Smooth muscle cell (in vitro differentiated cells): Measurements from ENCODE around the gene MUC4. TPM values are rescaled to one million over a fixed set of nuclear protein-coding genes. Genes with fewer than 3 reads are reported as not detected.

Source experiments
- DNase-seq: peaks from one replicate; lab custom pipeline; 2025; ENCODE audit not compliant: unreplicated experiment; lab: John Stamatoyannopoulos, UW
- H2AFZ ChIP-seq: fragments of 200-600 bp; sonication (generic); 2 replicates; pipeline ENCODE4 v1.6.0; 2016; ENCODE audit warnings: antibody characterized with exemption, low read depth, mild to moderate bottlenecking
- H3F3A ChIP-seq: fragments of 200-600 bp; sonication (generic); 2 replicates; pipeline ENCODE4 v1.6.0; 2017; ENCODE audit warnings: antibody characterized with exemption, low read depth
- H3K27ac ChIP-seq: fragments of 200-600 bp; sonication (generic); 2 replicates; pipeline ENCODE4 v1.5.1; 2016; ENCODE audit warnings: low read depth, mild to moderate bottlenecking
- H3K27me3 ChIP-seq: fragments of 200-600 bp; sonication (generic); 2 replicates; pipeline ENCODE4 v1.6.1; 2016; ENCODE audit warnings: low read depth, mild to moderate bottlenecking
- H3K36me3 ChIP-seq: fragments of 200-600 bp; sonication (generic); 2 replicates; pipeline ENCODE4 v1.5.1; 2016; ENCODE audit warnings: low read depth
- H3K4me1 ChIP-seq: fragments of 200-600 bp; sonication (generic); 2 replicates; pipeline ENCODE4 v1.5.1; 2016; ENCODE audit warnings: low read depth
- H3K4me2 ChIP-seq: fragments of 200-600 bp; sonication (generic); 2 replicates; pipeline ENCODE4 v1.6.0; 2016; ENCODE audit warnings: mild to moderate bottlenecking
- H3K4me3 ChIP-seq: fragments of 200-600 bp; sonication (generic); 2 replicates; pipeline ENCODE4 v1.5.1; 2016; ENCODE audit warnings: mild to moderate bottlenecking
- H3K79me2 ChIP-seq: fragments of 200-600 bp; sonication (generic); 2 replicates; pipeline ENCODE4 v1.6.0; 2016; ENCODE audit warnings: low read depth, mild to moderate bottlenecking
- H3K9ac ChIP-seq: fragments of 200-600 bp; sonication (generic); 2 replicates; pipeline ENCODE4 v1.6.0; 2016; ENCODE audit warnings: low read depth
- H3K9me3 ChIP-seq: fragments of 200-600 bp; sonication (generic); replicated peaks from 2 replicates; pipeline ENCODE4 v1.5.1; 2016; ENCODE audit warnings: low read depth
- H4K20me1 ChIP-seq: fragments of 200-600 bp; sonication (generic); 2 replicates; pipeline ENCODE4 v1.6.0; 2016; ENCODE audit warnings: low read depth
- WGBS: methylation state at CpG from one replicate; pipeline ENCODE4 v1.1.7; 2016; ENCODE audit warnings: low lambda C conversion rate; 5-methylcytosine and 5-hydroxymethylcytosine counted together
- polyA plus RNA-seq: library from polyadenylated mRNA; unstranded; fragments of >200 nt; fragmentation: Nextera tagmentation; extraction: Ambion mirVana; gene quantifications from 2 replicates; pipeline ENCODE4 v1.2.1, GENCODE V29; 2016
- total RNA-seq: library from RNA; depleted of rRNA; stranded (reverse); fragments of >200 nt; gene quantifications from 2 replicates; pipeline ENCODE4 v1.2.3, GENCODE V29; 2014
- TF ChIP-seq, protein P1 (sequence below): fragments of 200-600 bp; sonication (generic); IDR thresholded peaks from 2 replicates; pipeline ENCODE4 v1.5.1; 2017; ENCODE audit warnings: borderline replicate concordance, mild to moderate bottlenecking, antibody characterized with exemption; ENCODE audit not compliant: insufficient read depth, poor library complexity, severe bottlenecking

The MUC4 gene
- total and polyA plus RNA-seq, 2 experiments from 2014 or later = not detected

DNA sequence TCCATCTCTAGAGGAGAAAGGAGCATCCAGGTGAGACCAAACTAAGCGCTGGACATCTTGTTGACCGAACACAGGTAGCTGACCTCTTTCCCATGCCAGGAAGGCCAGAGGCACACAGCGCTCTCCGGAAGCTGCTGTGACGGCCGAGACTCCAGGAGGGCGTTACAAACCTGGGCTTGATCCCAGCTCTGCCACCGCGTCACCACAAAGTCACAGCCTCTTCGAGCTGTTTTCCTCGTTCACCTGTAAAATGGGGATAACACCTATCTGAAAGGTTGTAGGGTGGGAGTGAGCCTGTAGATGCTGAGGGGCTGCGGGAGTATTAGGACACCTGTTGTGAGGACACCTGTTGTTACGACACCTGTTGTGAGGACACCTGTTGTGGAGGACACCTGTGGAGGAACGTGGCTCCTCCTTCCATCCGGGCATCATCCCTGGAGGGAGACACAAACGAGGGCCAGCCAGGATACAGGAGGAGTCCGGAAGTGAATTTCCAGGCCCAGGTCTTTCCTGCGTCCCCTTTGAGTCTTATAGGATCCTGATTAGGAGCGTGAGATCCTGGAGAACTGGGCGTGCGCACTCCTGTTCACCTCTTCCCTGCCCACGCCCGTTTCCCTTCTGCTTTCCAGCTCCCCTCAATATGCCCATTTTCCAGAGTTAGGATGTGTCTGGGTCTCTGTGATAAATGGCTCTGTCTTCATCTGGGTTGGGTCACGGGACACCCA, 2.3 kb upstream of the MUC4 start:
- Histone ChIP-seq H3K4me1 (no peaks in the 10 kb centered on the region), H3K9ac (no peak overlapping the region), H2AFZ (no peak overlapping the region), H4K20me1 (no peaks in the 10 kb centered on the region), H3K9me3 (no peaks in the 10 kb centered on the region), H3K4me3 (no peak overlapping the region), H3K4me2 (no peak overlapping the region), H3K79me2 (no peaks in the 10 kb centered on the region), H3F3A (no peaks in the 10 kb centered on the region), H3K36me3 (no peaks in the 10 kb centered on the region), H3K27me3 (no peaks in the 10 kb centered on the region), H3K27ac (no peak overlapping the region)
- 94% methylated on average over 24 of the region's 24 CpGs for WGBS
- TF ChIP-seq, protein P1, sequence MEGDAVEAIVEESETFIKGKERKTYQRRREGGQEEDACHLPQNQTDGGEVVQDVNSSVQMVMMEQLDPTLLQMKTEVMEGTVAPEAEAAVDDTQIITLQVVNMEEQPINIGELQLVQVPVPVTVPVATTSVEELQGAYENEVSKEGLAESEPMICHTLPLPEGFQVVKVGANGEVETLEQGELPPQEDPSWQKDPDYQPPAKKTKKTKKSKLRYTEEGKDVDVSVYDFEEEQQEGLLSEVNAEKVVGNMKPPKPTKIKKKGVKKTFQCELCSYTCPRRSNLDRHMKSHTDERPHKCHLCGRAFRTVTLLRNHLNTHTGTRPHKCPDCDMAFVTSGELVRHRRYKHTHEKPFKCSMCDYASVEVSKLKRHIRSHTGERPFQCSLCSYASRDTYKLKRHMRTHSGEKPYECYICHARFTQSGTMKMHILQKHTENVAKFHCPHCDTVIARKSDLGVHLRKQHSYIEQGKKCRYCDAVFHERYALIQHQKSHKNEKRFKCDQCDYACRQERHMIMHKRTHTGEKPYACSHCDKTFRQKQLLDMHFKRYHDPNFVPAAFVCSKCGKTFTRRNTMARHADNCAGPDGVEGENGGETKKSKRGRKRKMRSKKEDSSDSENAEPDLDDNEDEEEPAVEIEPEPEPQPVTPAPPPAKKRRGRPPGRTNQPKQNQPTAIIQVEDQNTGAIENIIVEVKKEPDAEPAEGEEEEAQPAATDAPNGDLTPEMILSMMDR = no peak
- no peak for DNase-seq

DNA sequence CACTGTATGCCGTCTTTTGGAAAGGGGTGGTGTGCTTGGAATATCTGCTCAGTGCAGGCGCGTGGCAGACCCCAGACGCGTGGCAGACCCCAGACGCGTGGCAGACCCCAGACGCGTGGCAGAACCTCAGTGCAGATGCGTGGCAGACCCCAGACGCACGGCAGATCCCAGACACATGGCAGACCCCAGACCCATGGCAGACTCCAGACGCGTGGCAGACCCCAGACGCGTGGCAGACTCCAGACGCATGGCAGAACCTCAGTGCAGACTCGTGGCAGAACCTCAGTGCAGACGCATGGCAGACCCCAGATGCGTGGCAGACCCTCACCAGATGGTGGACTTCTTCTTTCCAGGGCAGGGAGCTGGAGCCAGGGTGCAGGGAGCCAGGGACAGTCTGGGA, 637 bp upstream of the MUC4 start:
- TF ChIP-seq, protein P1 = no peak
- Histone ChIP-seq H3K36me3 (no peaks in the 10 kb centered on the region), H3K27me3 (no peaks in the 10 kb centered on the region), H3K27ac (no peak overlapping the region), H4K20me1 (no peaks in the 10 kb centered on the region), H3F3A (no peaks in the 10 kb centered on the region), H3K4me2 (no peak overlapping the region), H3K4me1 (no peaks in the 10 kb centered on the region), H3K79me2 (no peaks in the 10 kb centered on the region), H3K9me3 (no peaks in the 10 kb centered on the region), H3K4me3 (no peak overlapping the region), H2AFZ (no peak overlapping the region), H3K9ac (no peak overlapping the region)
- 92% methylated on average over 20 of the region's 20 CpGs for WGBS
- DNase-seq = no peak

DNA sequence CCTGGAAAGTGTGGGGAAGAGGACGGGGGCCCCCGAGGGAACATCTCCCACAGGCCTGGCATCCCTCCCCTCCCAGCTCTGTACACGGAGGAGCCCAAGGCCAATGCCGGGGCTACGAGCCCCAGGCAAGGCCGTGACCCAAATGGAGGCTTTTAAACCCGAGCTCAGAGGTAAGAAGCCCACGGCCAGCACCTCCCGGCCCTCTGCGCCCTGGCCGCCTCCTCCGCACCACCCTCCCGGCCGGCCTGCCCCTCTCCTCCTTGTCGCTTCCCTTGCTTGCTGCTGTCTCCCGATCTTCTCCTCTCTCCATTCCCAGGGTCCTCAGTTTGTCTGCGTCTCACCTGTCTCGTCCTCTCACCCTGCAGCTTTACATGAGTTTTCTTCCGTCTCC, 1.3 kb downstream of the MUC4 start:
- Histone ChIP-seq H4K20me1 (no peaks in the 10 kb centered on the region), H2AFZ (no peak overlapping the region), H3K27me3 (no peaks in the 10 kb centered on the region), H3K9me3 (no peaks in the 10 kb centered on the region), H3K36me3 (no peaks in the 10 kb centered on the region), H3K9ac (no peak overlapping the region), H3K27ac (no peak overlapping the region), H3K4me2 (no peak overlapping the region), H3F3A (no peaks in the 10 kb centered on the region), H3K79me2 (no peaks in the 10 kb centered on the region), H3K4me3 (no peak overlapping the region), H3K4me1 (no peaks in the 10 kb centered on the region)
- 88% methylated on average over 19 of the region's 19 CpGs for WGBS
- TF ChIP-seq, protein P1 = no peak
- DNase-seq = no peak
